Smooth muscle cell (in vitro differentiated cells): ENCODE results near the gene ITPR3. TPM values are rescaled to one million over a fixed set of nuclear protein-coding genes. Genes with fewer than 3 reads are reported as not detected.

ENCODE experiments used
- DNase-seq: peaks from one replicate; lab custom pipeline; 2025; ENCODE audit not compliant: unreplicated experiment; lab: John Stamatoyannopoulos, UW
- H2AFZ ChIP-seq: fragments of 200-600 bp; sonication (generic); 2 replicates; pipeline ENCODE4 v1.6.0; 2016; ENCODE audit warnings: antibody characterized with exemption, low read depth, mild to moderate bottlenecking
- H3F3A ChIP-seq: fragments of 200-600 bp; sonication (generic); 2 replicates; pipeline ENCODE4 v1.6.0; 2017; ENCODE audit warnings: antibody characterized with exemption, low read depth
- H3K27ac ChIP-seq: fragments of 200-600 bp; sonication (generic); 2 replicates; pipeline ENCODE4 v1.5.1; 2016; ENCODE audit warnings: low read depth, mild to moderate bottlenecking
- H3K27me3 ChIP-seq: fragments of 200-600 bp; sonication (generic); 2 replicates; pipeline ENCODE4 v1.6.1; 2016; ENCODE audit warnings: low read depth, mild to moderate bottlenecking
- H3K36me3 ChIP-seq: fragments of 200-600 bp; sonication (generic); 2 replicates; pipeline ENCODE4 v1.5.1; 2016; ENCODE audit warnings: low read depth
- H3K4me1 ChIP-seq: fragments of 200-600 bp; sonication (generic); 2 replicates; pipeline ENCODE4 v1.5.1; 2016; ENCODE audit warnings: low read depth
- H3K4me2 ChIP-seq: fragments of 200-600 bp; sonication (generic); 2 replicates; pipeline ENCODE4 v1.6.0; 2016; ENCODE audit warnings: mild to moderate bottlenecking
- H3K4me3 ChIP-seq: fragments of 200-600 bp; sonication (generic); 2 replicates; pipeline ENCODE4 v1.5.1; 2016; ENCODE audit warnings: mild to moderate bottlenecking
- H3K79me2 ChIP-seq: fragments of 200-600 bp; sonication (generic); 2 replicates; pipeline ENCODE4 v1.6.0; 2016; ENCODE audit warnings: low read depth, mild to moderate bottlenecking
- H3K9ac ChIP-seq: fragments of 200-600 bp; sonication (generic); 2 replicates; pipeline ENCODE4 v1.6.0; 2016; ENCODE audit warnings: low read depth
- H3K9me3 ChIP-seq: fragments of 200-600 bp; sonication (generic); replicated peaks from 2 replicates; pipeline ENCODE4 v1.5.1; 2016; ENCODE audit warnings: low read depth
- H4K20me1 ChIP-seq: fragments of 200-600 bp; sonication (generic); 2 replicates; pipeline ENCODE4 v1.6.0; 2016; ENCODE audit warnings: low read depth
- CTCF ChIP-seq: fragments of 200-600 bp; sonication (generic); IDR thresholded peaks from 2 replicates; pipeline ENCODE4 v1.5.1; 2017; ENCODE audit warnings: borderline replicate concordance, mild to moderate bottlenecking, antibody characterized with exemption; ENCODE audit not compliant: insufficient read depth, poor library complexity, severe bottlenecking
- WGBS: methylation state at CpG from one replicate; pipeline ENCODE4 v1.1.7; 2016; ENCODE audit warnings: low lambda C conversion rate; 5-methylcytosine and 5-hydroxymethylcytosine counted together
- polyA plus RNA-seq: library from polyadenylated mRNA; unstranded; fragments of >200 nt; fragmentation: Nextera tagmentation; extraction: Ambion mirVana; gene quantifications from 2 replicates; pipeline ENCODE4 v1.2.1, GENCODE V29; 2016
- total RNA-seq: library from RNA; depleted of rRNA; stranded (reverse); fragments of >200 nt; gene quantifications from 2 replicates; pipeline ENCODE4 v1.2.3, GENCODE V29; 2014

Gene ITPR3
- total and polyA plus RNA-seq, 2 experiments from 2014 or later, result 2.0 to 7.4 TPM

DNA sequence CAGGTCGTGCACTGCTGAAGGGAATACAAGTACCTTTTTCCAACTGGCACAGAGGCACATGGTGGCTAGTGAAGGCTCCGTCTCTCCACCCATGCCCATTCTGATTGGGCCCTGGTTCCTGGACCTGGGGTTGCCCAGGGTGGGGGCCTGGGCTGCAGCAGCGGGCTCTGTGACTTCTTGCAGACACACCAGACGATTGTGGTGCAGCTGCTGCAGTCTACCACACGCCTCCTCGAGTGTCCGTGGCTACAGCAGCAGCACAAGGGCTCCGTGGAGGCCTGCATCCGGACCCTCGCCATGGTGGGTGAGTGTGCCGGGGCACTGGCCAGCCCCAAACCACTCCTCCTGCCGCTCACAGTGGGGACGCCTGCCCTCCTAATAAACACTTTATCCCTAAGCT, 61.2 kb downstream of the ITPR3 start:
- no peak overlapping the region for H3K9ac ChIP-seq
- WGBS, result 97% methylated on average over 13 of the region's 13 CpGs

DNA sequence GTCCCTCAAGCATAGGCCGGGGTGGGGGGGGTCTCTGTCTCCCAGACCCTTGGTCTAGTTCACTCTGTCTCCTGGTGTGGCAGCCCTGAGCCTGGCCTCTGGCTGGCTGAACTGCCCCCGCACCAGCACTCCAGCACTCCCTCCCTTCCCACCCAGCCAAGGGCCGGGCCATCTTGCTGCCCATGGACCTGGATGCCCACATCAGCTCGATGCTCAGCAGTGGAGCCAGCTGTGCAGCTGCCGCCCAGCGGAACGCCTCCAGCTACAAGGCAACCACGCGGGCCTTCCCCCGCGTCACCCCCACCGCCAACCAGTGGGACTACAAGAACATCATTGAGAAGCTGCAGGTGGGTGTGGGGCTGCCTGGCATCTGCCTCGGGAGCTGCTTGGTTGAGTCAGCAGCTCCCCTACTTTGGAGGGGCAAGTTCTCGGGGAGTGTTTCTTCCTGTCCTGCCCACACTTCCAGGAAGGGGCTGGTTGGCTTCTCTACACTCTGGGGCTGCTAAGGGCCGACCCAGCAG, 62.0 kb downstream of the ITPR3 start:
- Histone ChIP-seq H3K27me3 (no peaks in the 10 kb centered on the region), H4K20me1 (no peaks in the 10 kb centered on the region), H3K79me2 (no peaks in the 10 kb centered on the region), H3K36me3 (no peaks in the 10 kb centered on the region), H3F3A (no peaks in the 10 kb centered on the region), H3K4me3 (no peak overlapping the region), H3K4me1 (no peaks in the 10 kb centered on the region), H2AFZ (no peak overlapping the region), H3K9ac (no peak overlapping the region), H3K4me2 (no peak overlapping the region), H3K27ac (no peak overlapping the region), H3K9me3 (no peaks in the 10 kb centered on the region)
- 87% methylated on average over 14 of the region's 15 CpGs for WGBS
- no peak for TF ChIP-seq CTCF
- no peak for DNase-seq

More for the DNA sequence above, 61.2 kb downstream of the ITPR3 start:
- no peaks in the 10 kb centered on the region for H3K27me3 ChIP-seq
- H2AFZ ChIP-seq, result no peak overlapping the region
- no peaks in the 10 kb centered on the region for H3K9me3 ChIP-seq
- no peaks in the 10 kb centered on the region for H4K20me1 ChIP-seq
- no peaks in the 10 kb centered on the region for H3K79me2 ChIP-seq
- no peaks in the 10 kb centered on the region for H3K4me1 ChIP-seq
- H3F3A ChIP-seq, result no peaks in the 10 kb centered on the region
- H3K27ac ChIP-seq, result no peak overlapping the region
- no peak for TF ChIP-seq CTCF
- no peaks in the 10 kb centered on the region for H3K36me3 ChIP-seq
- H3K4me3 ChIP-seq, result no peak overlapping the region
- DNase-seq, result no peak
- no peak overlapping the region for H3K4me2 ChIP-seq

GRCh38 chr6:33683576-33684427, 62.7 kb downstream of the ITPR3 start:
- Histone ChIP-seq H3K36me3 (no peaks in the 10 kb centered on the region), H3K27ac (no peak overlapping the region), H4K20me1 (no peaks in the 10 kb centered on the region), H3K79me2 (no peaks in the 10 kb centered on the region), H3K9me3 (no peaks in the 10 kb centered on the region), H3K4me1 (no peaks in the 10 kb centered on the region), H3K27me3 (no peaks in the 10 kb centered on the region), H3K4me2 (no peak overlapping the region), H3K9ac (no peak overlapping the region), H3F3A (no peaks in the 10 kb centered on the region), H3K4me3 (no peak overlapping the region), H2AFZ (no peak overlapping the region)
- no peak for DNase-seq
- no peak for TF ChIP-seq CTCF
- 93% methylated on average over 13 of the region's 19 CpGs for WGBS
